ENCODE measurements around the gene IP6K3.

GRCh38 chr6:33731035-33731434 is 15.7 kb downstream of the IP6K3 start:
- TF ChIP-seq CTCF (IDR thresholded peaks at IDR 0.05; ENCODE audit: low read length) (no peak), EZH2phosphoT487 (IDR thresholded peaks at IDR 0.05; ENCODE audit: low read length) (no peak)
